Activated CD4-positive, alpha-beta T cell treated with anti-CD3 and anti-CD28 coated beads for 1 hour (primary cell): ENCODE data around the gene TMEM167A.
"Not testable (repeated sequence)": the region's sequence is repeated elsewhere in the genome, so short reads cannot be mapped to it uniquely, and the experiment has no call there.

Experiments
- DNase-seq: peaks from one replicate; pipeline ENCODE4 v3.0.0-alpha.2; 2020

TMEM167A gene

GRCh38 chr5:83085106-83085505, 7.9 kb upstream of the TMEM167A start:
- no peak for DNase-seq

GRCh38 chr5:83084336-83084735, 7.1 kb upstream of the TMEM167A start:
- no peak for DNase-seq

GRCh38 chr5:83082750-83083149, 5.6 kb upstream of the TMEM167A start:
- DNase-seq = no peak

GRCh38 chr5:83077662-83078261, 568 bp upstream of the TMEM167A start:
- DNase-seq = no peak

GRCh38 chr5:83072966-83073365, 4.2 kb downstream of the TMEM167A start:
- DNase-seq = no peak

- no peak for DNase-seq
Measured at GRCh38 chr5:83071286-83072051, 5.7 kb downstream of the TMEM167A start.

GRCh38 chr5:83069096-83069799, 7.9 kb downstream of the TMEM167A start:
- no peak for DNase-seq

- DNase-seq = not testable (repeated sequence)
Measured at GRCh38 chr5:83067377-83067776, 9.8 kb downstream of the TMEM167A start.

GRCh38 chr5:83066548-83067110, 10.6 kb downstream of the TMEM167A start:
- DNase-seq = no peak

GRCh38 chr5:83059341-83059740, 17.9 kb downstream of the TMEM167A start:
- DNase-seq = no peak

- no peak for DNase-seq
Measured at GRCh38 chr5:83058726-83059125, 18.5 kb downstream of the TMEM167A start.

- no peak for DNase-seq
Measured at GRCh38 chr5:83055166-83055565, 22.0 kb downstream of the TMEM167A start.

- DNase-seq = no peak
Measured at GRCh38 chr5:83050723-83051340, 26.4 kb downstream of the TMEM167A start.

GRCh38 chr5:83049370-83049885, 27.8 kb downstream of the TMEM167A start:
- DNase-seq = no peak

GRCh38 chr5:83048811-83049210, 28.4 kb downstream of the TMEM167A start:
- no peak for DNase-seq

GRCh38 chr5:83048277-83048676, 28.9 kb downstream of the TMEM167A start:
- DNase-seq = no peak

GRCh38 chr5:83044926-83045325, 32.3 kb downstream of the TMEM167A start:
- no peak for DNase-seq

- no peak for DNase-seq
Measured at GRCh38 chr5:83042507-83042906, 34.7 kb downstream of the TMEM167A start.

- no peak for DNase-seq
Measured at GRCh38 chr5:83038924-83039323, 38.3 kb downstream of the TMEM167A start.

GRCh38 chr5:83036991-83037575, 40.1 kb downstream of the TMEM167A start:
- DNase-seq = no peak

- no peak for DNase-seq
Measured at GRCh38 chr5:83035373-83036100, 41.7 kb downstream of the TMEM167A start.
